Middle frontal gyrus (tissue), 1 donor: ENCODE data around the gene PIK3R1.
"Not testable (repeated sequence)": the region's sequence is repeated elsewhere in the genome, so short reads cannot be mapped to it uniquely, and the experiment has no call there.

Experiments
- DNase-seq: peaks from one replicate; pipeline ENCODE4 v3.0.0-alpha.2; 2015; ENCODE audit warnings: low spot score; ENCODE audit errors: extremely low spot score

The PIK3R1 gene

DNA sequence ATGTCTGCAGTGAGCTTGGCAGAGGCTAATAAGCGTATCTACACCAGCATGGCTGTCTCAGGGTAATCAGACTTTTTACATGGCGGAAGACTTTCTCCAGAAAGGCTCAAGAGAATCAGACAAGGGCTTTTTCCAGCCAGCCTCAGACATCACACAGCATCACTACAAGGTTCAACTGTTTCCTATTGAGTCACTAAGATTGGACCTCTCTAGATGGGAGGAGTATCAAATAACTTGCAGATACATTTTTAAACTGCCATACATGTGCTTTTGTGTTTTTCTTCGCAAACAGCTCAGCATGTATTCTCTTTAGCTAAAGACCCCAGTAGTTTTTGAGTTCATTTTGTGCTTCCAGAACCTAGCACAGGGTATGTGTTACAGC lies 22.9 kb upstream of the PIK3R1 start:
- DNase-seq, result no peak

- no peak for DNase-seq
These were observed 22.0 kb upstream of the PIK3R1 start for GRCh38 chr5:68193481-68194036.

DNA sequence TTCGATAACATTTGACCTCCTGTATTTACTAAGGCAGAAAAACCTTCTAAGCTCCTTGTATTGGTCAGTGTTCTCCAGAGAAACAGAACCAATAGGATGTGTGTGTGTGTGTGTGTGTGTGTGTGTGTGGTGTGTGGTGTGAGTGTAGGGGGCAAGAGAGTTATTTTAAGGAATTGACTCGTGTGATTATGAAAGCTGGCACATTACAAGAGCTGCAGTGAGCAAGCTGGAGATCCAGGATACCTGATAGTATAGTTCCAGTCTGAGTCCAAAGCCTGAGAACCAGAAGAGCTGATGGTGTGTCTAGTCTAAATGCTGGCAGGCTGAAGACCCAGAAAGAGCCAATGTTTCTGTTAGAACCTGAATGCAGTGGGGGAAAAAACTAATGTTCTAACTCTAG lies 21.2 kb upstream of the PIK3R1 start:
- DNase-seq, result no peak

- no peak for DNase-seq
These were observed 20.4 kb upstream of the PIK3R1 start for GRCh38 chr5:68195137-68195536.

DNA sequence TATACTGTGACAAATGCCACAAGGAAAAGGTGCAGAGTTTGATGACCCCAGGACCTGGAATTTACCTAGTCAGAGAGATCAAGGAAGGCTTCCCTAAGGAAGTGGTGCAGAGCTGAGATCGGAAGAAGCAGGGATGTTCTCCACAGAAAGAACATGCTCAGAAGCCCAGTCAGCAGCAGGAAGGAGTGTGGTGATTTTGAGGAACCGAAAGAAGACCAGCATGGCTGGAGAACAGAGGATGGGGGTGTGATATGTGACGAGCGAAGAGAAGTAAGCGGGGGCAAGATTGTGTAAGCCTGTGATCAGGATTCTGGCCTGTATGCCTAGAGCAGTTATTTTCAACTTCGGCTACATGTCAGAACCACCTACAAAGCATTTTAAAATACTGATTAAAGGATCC lies 18.7 kb upstream of the PIK3R1 start:
- DNase-seq, result no peak

- no peak for DNase-seq
These were observed 15.3 kb upstream of the PIK3R1 start for GRCh38 chr5:68200288-68200687.

DNA sequence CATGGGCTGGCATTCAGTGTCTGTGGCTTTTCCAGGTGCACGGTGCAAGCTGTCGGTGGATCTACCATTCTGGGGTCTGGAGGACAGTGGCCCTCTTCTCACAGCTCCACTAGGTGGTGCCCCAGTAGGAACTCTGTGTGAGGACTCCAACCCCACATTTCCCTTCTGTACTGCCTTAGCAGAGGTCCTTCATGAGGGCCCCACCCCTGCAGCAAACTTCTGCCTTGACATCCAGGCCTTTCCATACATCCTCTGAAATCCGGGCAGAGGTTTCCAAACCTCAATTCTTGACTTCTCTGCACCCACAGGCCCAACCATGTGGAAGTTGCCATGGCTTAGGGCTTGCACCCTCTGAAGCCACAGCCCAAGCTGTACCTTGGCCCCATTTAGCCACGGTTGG lies 4.9 kb upstream of the PIK3R1 start:
- not testable (repeated sequence) for DNase-seq

DNA sequence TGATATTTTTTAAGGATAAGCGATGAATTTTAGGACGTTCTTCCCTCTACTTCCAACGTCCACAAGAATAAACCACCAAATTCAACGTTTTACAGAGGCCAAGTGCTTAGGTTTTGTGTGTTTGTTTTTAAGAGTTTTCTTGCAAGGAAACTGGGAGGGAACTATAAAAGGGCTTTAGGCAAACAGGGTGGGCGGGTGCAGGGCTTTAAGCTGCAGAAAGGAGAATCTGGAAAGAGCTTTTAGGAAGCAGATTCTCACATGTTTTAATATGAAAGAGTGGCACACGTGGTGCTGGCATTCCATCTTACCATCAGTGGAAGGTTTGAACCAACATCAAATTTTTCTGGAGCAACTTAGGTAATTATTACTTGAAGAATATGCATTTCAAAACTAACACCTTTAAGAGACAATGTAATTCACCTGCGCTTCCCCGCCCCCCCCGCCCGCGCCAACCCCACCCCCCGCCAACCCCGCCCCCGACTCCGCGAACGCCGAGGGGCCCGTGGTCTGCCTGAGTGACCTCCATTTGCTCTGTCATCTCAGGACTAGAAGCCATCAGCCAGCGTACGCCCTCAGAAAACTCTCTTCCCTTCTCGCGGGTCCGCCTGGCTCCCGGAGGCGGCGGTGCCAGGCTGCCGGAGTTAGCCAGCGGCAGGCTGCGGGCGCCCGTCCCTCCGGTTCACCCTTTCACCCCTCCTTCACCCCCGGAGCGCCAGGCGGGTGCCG lies 911 bp upstream of the PIK3R1 start:
- DNase-seq, result no peak

GRCh38 chr5:68215898-68216244 lies 315 bp downstream of the PIK3R1 start:
- no peak for DNase-seq

- DNase-seq, result no peak
These were observed 890 bp downstream of the PIK3R1 start for GRCh38 chr5:68216245-68217046.

- DNase-seq, result no peak
These were observed 1.4 kb downstream of the PIK3R1 start for GRCh38 chr5:68217047-68217355.

DNA sequence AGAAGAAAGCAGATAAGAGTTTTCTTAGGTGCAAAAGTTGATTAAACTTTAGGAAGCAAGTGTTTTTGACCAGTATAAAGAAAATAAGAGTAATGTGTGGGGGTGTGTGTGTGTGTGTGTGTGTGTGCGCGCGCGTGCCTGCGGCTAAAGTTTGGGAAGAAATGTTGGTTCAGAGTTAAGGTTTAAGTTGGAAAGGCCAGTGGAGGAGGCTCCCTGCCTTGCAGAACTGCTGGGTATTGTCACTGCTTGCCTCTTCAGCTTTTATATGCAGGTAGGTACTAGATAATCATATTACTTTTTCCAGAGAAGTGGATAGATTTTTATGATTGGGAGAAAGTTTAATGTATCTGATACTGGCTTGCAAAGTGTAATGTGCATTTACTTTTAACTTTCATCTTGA lies 2.0 kb downstream of the PIK3R1 start:
- no peak for DNase-seq

GRCh38 chr5:68219161-68219816 lies 3.7 kb downstream of the PIK3R1 start:
- peak; percentile 1 for DNase-seq

DNA sequence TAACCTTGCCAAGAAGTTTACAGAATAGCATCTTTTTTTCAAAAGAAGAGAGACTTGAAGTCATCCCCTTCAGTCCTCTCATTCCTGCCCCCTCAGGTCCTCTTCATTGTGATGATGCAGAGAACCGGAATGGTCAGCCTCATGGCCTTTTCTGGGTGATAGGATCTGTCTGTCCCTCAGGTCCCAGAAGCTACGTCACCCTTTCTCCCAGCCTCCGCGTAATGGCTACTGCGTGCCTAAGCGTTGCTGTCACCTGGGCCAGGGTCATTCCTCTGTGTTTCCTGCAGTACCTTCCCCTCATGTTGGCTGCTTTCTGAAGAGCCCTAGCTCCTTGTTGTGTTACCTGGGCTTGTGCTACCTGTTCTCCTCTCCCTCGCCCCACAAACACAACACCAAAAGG lies 4.7 kb downstream of the PIK3R1 start:
- DNase-seq, result peak; percentile 0

- no peak for DNase-seq
These were observed 5.4 kb downstream of the PIK3R1 start for GRCh38 chr5:68220914-68221313.

- no peak for DNase-seq
These were observed 5.9 kb downstream of the PIK3R1 start for GRCh38 chr5:68221488-68221887.

- DNase-seq, result peak; percentile 0
These were observed 6.8 kb downstream of the PIK3R1 start for GRCh38 chr5:68222310-68222709.

DNA sequence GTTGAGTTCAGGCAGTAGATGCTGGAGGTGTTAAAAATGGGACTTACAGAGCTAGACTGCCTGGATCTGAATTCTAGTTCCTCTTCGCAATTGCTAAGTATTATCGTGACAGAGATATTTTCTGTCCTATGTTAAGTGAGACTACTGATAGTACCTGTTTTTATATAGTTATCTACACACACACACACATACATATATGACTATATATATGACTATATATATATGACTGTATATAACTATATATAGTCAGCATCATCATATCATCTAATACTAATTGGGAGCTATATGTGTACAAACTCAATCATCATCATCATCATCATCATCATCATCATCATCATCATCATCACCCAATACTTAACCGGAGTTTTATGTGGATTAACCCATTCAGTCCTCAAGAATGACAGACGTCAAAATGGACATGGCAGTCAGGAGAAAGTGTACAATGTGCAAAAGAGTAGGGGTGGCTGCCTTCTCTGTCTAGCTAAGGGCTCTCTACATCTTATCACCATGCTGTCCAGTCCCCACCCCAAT lies 7.3 kb downstream of the PIK3R1 start:
- DNase-seq, result peak; percentile 1

- DNase-seq, result peak; percentile 2
These were observed 8.3 kb downstream of the PIK3R1 start for GRCh38 chr5:68223904-68224303.

GRCh38 chr5:68224509-68225187 lies 9.1 kb downstream of the PIK3R1 start:
- DNase-seq, result no peak

DNA sequence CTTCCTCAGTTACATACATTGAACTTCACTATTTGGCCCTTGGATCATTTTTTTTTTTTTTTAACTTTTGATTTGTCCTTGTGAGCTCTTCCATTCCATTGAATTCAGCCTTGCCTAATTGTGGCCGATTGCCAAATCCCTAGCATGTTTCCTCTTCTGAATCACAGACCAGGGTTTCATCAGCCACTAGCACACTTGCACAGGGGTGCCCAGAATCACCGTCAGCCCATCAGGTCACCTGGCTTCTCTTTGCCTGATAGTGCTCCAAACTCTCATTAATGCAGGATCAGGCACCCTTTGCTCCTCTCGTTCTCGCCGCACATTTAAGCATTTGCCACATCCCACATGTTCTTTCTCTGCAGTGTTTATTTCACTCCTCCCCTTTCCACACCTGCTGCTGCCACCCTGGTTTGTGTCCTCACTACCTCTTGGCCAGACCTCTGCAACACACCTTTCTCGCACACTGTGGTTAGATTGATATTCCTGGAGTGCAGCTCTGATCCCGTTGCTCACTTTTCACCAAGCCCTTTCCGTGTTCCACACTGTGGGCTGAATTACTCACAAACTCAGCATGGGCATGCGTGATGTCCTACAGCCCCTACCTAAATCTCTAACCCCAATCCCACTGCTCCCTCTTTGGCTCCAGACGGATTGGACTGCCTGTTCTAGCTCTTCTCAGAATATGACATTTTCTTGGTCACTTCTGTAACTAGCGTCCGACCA lies 9.8 kb downstream of the PIK3R1 start:
- no peak for DNase-seq
